ENCODE measurements around the gene COBL. TPM values are rescaled to one million over a fixed set of nuclear protein-coding genes. Genes with fewer than 3 reads are reported as not detected.

Gene COBL
- total RNA-seq, 1 donor from 2014 or later = 0.11 TPM

DNA sequence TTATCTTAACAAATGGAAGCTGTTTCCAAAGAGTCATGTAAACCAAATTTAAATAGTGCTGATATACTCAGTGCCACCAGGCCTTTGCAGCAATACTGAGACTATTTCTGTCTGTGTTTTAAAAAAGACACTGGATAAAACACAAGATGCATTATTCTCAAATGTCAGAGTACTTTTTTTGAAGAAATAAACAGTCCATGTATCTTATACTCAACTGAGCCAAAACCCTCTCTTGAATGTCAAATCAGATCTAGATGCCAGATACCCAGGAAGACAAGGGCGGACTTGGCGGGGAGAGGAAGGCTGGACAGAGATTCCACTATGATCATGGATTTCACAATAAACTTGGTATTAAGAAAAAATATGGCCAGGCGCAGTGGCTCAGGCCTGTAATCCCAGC lies 127.6 kb downstream of the COBL start:
- H3K9me3 ChIP-seq = no peaks in the 10 kb centered on the region
- H3K4me3 ChIP-seq = no peak overlapping the region
- no peaks in the 10 kb centered on the region for H3K27me3 ChIP-seq
- no peaks in the 10 kb centered on the region for H3K36me3 ChIP-seq
- intact Hi-C loops (cut with DNase I) = no loop called here
- no peak for DNase-seq (ENCODE audit: low spot score in 2 of 2)
- H3K4me1 ChIP-seq = no peaks in the 10 kb centered on the region
- TF ChIP-seq, protein P1, sequence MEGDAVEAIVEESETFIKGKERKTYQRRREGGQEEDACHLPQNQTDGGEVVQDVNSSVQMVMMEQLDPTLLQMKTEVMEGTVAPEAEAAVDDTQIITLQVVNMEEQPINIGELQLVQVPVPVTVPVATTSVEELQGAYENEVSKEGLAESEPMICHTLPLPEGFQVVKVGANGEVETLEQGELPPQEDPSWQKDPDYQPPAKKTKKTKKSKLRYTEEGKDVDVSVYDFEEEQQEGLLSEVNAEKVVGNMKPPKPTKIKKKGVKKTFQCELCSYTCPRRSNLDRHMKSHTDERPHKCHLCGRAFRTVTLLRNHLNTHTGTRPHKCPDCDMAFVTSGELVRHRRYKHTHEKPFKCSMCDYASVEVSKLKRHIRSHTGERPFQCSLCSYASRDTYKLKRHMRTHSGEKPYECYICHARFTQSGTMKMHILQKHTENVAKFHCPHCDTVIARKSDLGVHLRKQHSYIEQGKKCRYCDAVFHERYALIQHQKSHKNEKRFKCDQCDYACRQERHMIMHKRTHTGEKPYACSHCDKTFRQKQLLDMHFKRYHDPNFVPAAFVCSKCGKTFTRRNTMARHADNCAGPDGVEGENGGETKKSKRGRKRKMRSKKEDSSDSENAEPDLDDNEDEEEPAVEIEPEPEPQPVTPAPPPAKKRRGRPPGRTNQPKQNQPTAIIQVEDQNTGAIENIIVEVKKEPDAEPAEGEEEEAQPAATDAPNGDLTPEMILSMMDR (IDR thresholded peaks at IDR 0.05) = no peak
- H3K27ac ChIP-seq = no peak overlapping the region

GRCh38 chr7:51187941-51188340 lies 128.7 kb downstream of the COBL start:
- TF ChIP-seq, protein P1 (IDR thresholded peaks at IDR 0.05) = no peak
- Histone ChIP-seq H3K9me3 (no peaks in the 10 kb centered on the region), H3K36me3 (no peaks in the 10 kb centered on the region), H3K4me1 (no peaks in the 10 kb centered on the region), H3K27me3 (no peaks in the 10 kb centered on the region), H3K4me3 (no peak overlapping the region), H3K27ac (no peak overlapping the region)
- intact Hi-C loops (cut with DNase I) = no loop called here
- no peak for DNase-seq (ENCODE audit: low spot score in 2 of 2)

GRCh38 chr7:51186531-51186930 lies 130.1 kb downstream of the COBL start:
- intact Hi-C loops (cut with DNase I) = no loop called here
- no peaks in the 10 kb centered on the region for H3K27me3 ChIP-seq
- no peaks in the 10 kb centered on the region for H3K9me3 ChIP-seq
- H3K36me3 ChIP-seq = no peaks in the 10 kb centered on the region
- no peak overlapping the region for H3K27ac ChIP-seq
- TF ChIP-seq, protein P1 (IDR thresholded peaks at IDR 0.05) = no peak
- H3K4me1 ChIP-seq = no peaks in the 10 kb centered on the region
- no peak for DNase-seq (ENCODE audit: low spot score in 2 of 2)
- no peak overlapping the region for H3K4me3 ChIP-seq

GRCh38 chr7:51182636-51183166 lies 133.9 kb downstream of the COBL start:
- TF ChIP-seq, protein P1 (IDR thresholded peaks at IDR 0.05) = no peak
- intact Hi-C loops (cut with DNase I) = no loop called here
- Histone ChIP-seq H3K27ac (no peak overlapping the region), H3K36me3 (no peaks in the 10 kb centered on the region), H3K27me3 (no peaks in the 10 kb centered on the region), H3K4me1 (no peaks in the 10 kb centered on the region), H3K4me3 (no peak overlapping the region), H3K9me3 (no peaks in the 10 kb centered on the region)
- DNase-seq (ENCODE audit: low spot score in 2 of 2) = no peak

DNA sequence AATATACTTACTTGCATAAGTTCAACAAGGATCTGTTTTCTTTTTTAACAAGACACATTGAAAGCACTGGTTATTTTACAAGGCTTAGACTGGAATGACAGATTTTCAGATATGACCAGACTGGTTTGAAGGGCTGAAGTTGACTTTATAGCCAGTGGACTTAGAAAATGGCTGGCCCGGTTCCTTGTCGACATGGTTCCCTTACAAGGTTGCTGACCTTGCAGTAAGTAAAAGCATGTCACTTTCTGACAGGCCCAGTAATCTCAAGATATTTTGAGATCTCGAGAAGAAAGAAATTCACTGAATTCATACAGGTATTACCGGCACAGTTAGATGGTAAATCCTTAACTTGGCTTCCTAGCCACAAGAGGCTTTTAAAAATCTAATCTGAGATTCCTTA lies 136.5 kb downstream of the COBL start:
- intact Hi-C loops (cut with DNase I) = no loop called here
- no peak for DNase-seq (ENCODE audit: low spot score in 2 of 2)
- H3K9me3 ChIP-seq = no peaks in the 10 kb centered on the region
- no peaks in the 10 kb centered on the region for H3K27me3 ChIP-seq
- H3K4me1 ChIP-seq = no peaks in the 10 kb centered on the region
- H3K36me3 ChIP-seq = no peaks in the 10 kb centered on the region
- H3K27ac ChIP-seq = no peak overlapping the region
- TF ChIP-seq, protein P1 (IDR thresholded peaks at IDR 0.05) = no peak
- H3K4me3 ChIP-seq = no peak overlapping the region

DNA sequence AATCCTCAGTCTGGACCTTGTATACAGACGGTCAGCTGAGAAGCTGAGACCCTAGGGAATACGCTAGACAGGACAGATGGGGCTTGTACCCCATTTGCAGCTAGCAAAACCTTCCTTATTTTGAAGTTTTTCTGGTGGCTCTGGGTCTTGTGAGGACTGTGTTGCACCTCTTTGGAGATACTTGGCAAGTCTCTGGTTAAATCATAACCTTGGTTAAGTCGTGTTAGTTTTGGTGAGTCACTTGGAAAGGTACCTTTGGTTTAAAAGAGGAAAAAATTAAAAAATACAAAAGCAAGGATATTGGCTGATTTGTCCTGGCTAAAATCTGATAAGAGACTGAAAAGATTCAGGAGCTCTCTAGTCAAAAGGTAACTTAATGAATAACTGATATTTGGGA lies 140.6 kb downstream of the COBL start:
- Histone ChIP-seq H3K27ac (no peak overlapping the region), H3K36me3 (no peaks in the 10 kb centered on the region), H3K27me3 (no peaks in the 10 kb centered on the region), H3K4me1 (no peaks in the 10 kb centered on the region), H3K4me3 (no peak overlapping the region), H3K9me3 (no peaks in the 10 kb centered on the region)
- TF ChIP-seq, protein P1 (IDR thresholded peaks at IDR 0.05) = no peak
- DNase-seq (ENCODE audit: low spot score in 2 of 2) = no peak
- intact Hi-C loops (cut with DNase I) = no loop called here

Measured in ascending aorta (tissue), 2 donors.